GM18511 (cell line): ENCODE results near the gene MYO3B.
A peak's percentile ranks its signal among the peaks of the same experiment; 100 is the strongest.
"Not testable (repeated sequence)": the region's sequence is repeated elsewhere in the genome, so short reads cannot be mapped to it uniquely, and the experiment has no call there.

Experiments
- ATAC-seq: cut with Tn5 transposase; IDR thresholded peaks from one replicate; pipeline ENCODE4 v1.9.1; 2021; ENCODE audit warnings: mild to moderate bottlenecking, moderate library complexity; ENCODE audit not compliant: unreplicated experiment

The MYO3B gene

DNA sequence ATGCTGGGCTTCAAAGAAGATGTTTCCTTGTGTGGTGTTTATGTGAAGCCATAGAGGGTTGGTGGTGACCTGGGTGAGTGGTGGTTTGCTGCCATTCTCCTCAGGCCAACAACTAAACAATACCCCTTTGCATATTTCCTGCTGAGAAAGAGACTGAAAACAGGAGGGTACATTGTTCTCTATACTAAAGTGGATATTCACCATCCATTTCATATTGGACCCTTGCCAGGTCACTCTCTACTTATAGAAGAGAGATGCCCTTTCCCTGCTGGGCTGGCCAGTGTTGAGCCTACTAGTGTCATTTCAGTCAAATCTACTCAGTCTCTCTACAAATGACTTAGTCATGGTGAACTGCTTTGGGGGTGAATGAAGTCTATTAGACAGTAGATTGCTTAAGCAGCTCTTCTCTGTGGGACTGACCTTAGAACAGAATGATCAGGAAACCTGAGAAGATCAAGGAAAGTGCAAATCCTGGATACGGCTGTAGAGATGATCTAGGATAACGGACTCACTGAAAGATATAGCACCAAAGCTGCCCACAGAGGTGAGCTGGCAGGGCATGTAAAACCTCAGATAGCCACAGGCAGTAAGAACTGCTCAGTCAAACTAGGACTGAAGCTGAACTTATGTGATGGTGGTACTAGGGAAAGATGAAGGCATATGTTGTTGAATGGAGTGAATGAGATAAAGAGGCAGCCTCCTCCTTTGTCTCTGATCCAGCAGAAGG lies 154.9 kb downstream of the MYO3B start:
- ATAC-seq = no peak

DNA sequence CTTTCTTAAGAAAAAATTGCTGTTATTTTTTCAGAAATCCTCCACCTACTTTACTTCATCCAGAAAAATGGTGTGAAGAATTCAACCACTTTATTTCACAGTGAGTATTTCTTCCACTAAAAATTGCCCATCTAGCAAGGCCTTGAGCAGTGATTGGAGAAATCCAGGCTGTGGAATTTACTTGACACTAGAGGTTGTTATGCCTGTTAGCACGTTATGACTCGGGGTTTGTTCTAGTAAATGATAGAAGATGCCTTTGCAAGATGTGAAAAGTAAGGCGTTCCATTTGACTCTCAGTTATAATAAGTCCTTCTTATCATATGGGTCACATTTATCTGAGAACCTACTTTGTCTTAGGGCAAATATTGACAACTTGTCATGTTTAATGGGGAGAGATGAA lies 157.4 kb downstream of the MYO3B start:
- ATAC-seq = no peak

DNA sequence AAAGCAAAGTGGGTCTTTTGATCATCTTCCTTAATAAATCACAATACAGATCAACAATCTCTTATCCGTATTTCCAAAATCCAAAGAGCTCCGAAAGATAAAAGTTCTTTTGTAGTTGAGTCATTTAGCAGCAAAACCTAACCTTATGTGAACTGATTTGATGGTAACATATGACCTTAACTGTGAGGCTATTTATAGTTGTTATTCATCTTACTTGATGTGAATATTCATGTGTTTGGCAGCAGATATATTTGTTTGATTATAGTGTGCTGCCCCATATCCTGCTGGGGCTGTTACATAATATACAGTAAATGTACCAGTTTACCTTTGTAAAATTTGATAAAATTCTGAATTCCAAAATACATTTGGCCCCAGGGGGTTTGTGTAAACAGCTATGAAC lies 158.5 kb downstream of the MYO3B start:
- ATAC-seq = no peak

DNA sequence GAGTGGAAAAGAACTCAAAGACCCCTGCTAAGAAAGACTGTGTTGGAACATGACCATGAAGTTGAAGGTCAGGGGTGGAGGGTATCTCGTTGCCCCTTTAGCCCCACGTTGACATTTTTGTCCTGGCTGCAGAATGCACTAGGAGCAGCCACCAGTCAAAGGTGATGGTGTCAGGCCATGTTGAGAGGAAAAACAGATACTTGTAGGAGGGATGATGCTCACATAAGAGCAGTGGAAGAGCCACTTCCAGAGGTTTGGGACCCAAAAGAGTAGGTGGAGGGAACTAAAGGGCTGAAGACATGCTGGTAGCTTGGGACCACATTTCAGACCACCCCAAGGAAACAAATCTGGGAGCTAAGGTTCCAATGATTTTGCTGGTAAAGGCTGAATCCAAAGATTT lies 159.0 kb downstream of the MYO3B start:
- ATAC-seq = no peak

DNA sequence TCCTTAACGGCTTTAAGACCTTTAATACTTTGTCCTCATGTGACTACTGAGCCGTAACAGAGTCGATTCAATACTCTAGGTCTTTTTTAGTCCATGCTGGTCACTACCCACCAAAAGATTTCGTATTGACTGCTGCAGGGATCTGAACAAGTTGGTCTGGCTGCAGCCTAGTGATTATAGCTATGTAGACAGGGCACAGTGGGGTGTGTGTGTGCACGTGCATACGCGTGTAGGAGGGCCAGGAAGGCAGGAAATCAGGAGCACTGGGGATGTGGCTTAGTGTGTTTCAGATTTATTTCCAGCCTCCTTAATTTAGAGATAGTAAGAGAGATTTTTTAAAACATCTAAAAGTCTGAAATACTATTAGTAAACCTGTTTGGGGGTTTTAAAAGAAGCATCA lies 161.4 kb downstream of the MYO3B start:
- no peak for ATAC-seq

DNA sequence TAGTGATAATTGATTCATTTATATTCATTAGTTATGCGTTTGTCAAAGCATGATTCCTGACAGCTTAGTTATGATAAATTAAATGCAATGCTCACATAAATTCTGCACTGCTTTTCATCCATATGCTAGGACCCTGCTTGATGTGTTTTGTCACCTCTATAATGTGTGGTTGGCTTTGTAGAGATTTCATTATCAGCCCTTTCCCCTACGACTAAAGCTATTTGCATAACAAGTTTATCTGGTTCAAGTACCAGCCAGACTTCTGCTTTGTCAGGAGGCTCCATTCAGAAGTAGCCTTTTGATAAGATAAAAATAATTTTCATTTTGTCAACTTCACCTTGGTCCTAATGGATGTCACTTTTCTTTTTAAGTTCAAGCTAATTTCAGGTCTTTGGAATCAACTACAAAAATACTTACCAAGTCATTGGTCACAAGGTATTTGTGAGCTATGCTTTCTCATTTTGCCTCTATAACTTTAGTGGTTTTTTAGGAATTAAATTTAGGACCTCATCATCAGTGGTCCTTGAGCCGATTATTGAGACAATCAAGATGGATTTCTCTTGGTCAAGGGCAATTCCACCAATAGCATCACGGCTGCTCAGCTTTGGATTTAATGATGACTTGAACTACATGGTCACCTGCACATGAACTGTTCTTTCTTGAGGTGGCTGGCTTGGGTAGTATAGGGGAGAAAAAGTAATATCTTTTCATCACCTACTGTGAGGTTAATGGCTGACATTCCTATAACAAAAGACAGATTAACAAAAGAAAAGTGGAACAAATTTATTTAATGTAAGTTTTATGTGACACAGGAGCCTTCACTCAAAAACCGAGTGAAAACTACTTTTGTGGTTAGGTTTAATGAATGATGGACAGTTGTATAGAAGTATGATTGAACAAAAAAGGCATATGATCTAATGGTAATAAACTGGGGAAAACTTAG lies 162.1 kb downstream of the MYO3B start:
- peak; percentile 14 for ATAC-seq

DNA sequence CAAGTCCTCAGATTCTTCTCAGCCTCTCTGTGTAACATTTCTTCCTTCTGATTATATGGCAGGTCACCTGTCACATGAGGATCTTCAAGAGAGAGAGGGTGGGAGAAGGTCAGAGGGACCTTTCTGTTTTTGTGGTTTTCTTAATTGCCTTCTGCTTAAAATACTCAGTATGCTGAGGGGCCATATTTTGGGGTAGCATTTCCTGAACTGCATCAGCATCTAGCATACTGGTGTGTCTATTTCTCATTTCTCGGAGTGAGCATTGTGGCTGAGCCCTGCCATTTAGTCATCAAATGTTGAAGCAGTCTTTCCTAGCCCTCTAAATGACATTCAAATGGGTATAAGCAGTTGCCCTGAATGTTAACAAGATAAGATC lies 162.7 kb downstream of the MYO3B start:
- ATAC-seq = peak; percentile 83

DNA sequence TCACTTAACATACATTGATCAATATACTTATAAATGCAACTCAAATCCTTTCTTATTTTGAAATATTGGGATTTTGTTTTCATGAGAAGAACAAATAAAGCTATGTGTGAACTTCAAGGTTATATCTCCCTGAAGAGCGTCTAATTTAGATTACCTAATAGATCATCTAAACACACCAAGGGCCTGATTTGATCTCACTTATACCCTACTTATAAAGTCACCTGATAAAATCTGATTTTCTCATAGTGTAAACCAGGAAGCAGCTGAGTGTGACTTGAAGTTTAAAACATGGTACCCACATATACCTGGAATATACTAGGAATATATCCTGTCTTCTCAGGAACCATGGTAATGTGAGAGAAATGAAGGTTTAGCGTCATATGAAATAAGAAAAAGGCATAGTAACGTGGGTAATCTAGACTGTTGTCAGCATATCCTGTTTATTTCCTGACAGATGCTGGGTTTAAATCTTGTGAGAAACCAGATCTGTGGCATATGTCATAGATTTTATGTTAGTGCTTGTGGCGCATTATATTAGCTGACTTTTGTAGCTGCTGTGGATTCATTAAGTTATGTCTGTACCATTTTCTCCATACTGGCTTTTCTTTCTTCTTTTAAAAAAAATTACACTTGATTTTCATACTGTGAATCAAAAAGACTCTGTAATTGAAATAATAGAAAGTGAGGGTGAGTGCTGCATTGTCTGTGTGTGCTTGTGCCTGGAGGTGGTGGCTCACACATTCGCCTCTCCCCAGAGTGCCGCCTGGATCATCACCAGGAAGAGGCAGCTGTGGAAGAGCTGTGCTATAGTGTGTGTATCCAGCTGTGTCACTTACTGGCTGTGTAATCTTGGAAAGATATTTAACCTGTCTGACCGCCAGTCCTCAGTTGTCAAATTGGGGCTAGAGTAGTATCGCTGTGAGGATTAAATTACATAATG lies 164.0 kb downstream of the MYO3B start:
- ATAC-seq = no peak

DNA sequence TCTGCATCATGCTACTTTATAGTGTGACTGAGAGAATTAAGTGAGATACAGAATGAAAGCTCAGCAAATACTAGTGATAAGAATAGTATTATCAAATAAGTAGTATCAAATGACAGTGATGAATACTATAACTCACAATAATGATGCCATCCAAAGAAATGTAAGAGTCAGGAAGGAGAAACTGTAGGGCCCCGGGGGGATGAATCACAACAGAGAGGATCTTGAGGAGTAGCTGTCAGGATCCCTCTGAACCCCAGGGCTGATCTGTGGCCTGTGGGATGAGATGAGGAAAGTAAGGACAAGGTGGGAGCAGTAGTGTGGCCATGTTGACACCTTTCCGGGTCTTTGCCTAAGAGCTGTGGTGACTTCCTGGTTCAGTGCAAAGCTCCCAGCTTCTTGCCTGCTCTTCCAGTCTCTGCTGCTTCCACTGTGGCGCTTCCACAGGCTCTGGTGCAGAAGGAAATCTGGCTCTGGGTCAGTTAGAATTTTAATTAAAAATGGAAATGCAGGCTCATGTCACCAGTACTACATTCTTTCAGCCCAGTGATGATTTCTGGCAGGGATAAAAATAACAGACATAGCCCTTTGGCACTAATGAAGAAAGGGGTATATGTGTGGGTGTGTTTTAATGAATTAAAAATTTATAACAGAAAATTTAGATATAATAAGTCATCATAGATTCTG lies 166.9 kb downstream of the MYO3B start:
- ATAC-seq = no peak

DNA sequence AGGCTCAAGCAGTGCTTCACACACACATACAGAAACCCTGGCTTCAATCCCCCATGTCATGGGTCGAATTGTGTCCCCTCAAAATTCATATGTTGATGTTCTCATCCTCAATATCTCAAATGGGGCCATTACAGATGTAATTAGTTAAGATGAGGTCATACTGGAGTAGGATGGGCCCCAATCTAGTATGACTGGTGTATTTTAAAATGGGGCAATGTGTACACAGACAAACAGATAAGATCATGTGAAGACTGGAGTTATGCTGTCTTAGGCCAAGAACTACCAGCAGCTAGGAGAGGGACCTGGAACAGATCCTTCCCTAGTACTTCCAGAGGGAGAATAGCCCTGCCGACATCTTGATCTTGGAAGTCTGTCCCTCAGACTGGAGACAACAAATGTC lies 167.7 kb downstream of the MYO3B start:
- no peak for ATAC-seq

DNA sequence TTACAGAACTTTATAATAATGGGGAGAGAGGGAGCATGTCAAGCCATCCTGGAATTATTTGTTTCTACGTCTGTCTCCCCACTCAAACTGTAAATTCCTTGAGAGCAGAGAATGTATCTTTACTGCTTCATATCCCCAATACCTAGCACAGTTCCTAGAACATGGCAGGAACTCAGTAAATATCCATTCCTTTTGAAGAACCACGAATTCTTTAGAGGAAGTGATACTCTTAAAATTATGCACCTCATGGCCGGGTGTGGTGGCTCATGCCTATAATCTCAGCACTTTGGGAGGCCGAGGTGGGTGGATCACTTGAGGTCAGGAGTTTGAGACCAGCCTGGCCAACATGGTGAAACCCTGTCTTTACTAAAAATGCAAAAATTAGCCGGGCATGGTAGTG lies 171.3 kb downstream of the MYO3B start:
- ATAC-seq = not testable (repeated sequence)

DNA sequence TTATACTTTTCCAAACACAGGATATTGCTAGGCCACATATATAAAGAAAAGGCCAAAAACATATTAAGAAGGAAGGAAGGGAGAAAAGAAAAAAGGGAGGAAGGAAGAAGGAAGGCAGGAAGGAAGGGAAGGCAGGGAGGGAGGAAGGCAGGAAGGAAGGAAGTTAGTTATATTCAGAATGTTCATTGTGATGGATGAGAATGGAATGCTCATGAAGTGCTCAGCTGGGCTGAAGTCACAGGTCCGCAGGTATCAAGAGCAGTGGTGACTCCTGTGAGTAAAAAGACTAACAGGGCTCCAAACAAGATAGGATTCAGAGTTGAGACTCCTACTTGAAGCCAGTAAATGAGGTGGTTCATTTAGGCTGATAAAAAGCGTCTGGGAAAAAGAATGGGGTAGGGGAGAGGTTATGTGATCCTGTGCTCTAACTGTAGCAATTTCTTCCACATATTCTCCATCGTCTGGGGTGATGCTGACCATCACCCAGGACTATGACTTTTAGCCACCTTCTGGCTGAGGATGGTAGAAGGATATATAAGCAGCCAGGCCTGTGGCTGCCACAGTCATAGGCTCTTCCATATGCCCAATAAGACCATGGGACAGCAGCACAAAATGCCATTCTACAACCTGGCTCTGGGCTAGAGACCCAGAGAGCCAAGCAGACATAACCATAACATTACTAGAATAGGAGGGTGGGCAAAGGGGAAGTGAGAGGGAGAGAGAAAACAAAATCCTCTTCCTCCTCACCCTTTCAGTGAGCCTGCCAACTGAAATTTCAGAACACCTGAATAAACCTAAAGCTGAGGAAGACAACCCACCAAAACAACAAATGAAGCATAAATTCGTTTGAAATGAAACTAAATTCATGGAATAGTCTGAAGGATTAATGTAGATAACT lies 173.2 kb downstream of the MYO3B start:
- no peak for ATAC-seq

DNA sequence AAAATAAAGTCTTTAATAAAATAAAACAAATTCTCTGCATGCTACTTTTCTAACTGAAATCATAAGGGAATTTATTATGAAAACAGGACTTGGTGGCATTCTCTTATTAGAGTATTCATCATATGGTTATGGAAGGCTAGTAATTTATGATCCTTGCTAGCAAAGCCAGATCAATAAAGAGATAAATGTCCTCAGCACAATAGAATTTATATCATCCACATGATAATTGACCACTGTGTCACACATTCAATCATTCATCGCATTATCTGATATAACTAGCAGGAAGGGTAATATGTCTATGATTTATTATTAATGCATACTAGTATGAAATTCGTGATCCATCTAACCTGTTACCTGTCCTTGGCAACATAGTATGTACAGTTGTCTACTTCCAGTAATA lies 175.8 kb downstream of the MYO3B start:
- ATAC-seq = no peak

DNA sequence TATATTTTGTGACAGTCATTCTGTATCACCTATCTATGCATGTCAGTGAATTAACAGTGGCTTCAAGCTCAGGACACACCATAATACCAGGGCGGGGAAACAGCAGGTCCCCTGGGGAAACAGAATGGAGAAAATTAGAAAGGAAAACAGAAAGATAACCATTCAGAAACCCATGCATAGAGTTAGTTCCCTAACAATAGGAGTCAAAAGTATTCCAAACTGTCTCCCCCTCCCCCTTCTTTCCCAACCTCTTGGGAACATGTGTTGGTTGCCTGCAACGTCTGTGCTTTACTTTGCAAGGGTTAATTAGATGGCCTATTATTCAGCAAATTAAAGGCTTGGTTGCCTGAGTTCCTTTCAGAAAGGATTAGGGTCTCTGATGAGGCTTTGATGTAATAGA lies 176.4 kb downstream of the MYO3B start:
- ATAC-seq = no peak

DNA sequence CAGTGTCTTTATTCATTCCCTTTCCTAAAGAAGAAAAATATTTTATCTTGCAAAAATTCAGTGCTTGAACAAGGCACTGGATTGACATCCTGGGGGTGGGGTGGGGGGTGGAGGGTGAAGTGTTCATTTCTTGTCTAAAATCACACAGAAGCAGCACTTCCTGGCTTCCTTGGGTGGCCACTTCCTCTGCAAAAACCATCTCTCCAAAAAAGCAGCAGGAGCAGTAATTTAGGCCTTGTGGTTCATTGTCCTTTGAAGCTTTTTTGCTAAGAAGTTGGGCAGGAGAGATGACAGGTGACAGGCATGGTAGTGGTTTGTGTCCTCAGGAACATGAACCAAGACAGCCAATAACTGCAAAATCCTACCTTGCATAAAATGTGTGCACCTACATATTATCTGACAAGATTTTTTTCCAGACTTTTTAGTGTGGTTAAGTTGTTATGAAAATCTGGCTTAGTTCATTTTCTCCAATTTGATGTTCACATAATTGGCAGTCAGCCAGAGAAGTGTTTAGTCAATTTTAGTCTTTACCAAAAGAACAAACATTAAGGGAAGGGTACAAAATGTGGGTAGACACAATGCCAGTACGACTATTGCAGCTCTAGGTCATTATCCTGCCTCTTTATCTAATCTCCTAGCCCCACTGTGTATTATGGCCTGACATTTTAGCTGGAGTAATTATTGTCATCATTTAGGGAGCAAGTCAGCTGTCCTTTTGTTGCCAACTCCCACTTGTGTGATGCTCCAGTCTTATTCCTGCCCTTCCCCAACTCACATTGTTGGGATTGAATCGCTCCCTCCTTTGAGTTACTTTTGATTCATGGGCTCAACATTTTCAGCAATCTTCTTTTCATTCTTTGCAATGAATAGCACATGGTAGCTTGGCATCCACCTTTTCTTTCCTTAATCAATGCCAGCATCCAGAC lies 177.2 kb downstream of the MYO3B start:
- no peak for ATAC-seq

DNA sequence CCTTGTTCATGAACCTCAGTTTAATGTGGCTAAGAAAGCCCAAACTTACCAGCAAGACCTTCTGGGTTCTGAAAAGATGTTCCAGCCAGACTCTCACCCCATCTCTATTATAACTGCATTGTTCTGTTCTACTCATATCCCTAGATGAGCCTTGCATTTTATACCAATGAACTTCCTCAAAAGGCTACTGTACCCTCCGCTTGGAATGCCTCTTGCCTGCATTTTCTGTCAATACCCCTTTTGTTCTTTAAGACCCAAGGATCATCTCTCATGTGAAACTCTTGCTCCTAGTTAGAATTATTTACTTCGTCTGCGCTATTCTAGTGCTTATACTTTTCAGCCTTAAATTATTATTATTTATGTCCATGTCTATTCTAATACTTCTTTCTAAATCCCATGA lies 181.5 kb downstream of the MYO3B start:
- no peak for ATAC-seq

DNA sequence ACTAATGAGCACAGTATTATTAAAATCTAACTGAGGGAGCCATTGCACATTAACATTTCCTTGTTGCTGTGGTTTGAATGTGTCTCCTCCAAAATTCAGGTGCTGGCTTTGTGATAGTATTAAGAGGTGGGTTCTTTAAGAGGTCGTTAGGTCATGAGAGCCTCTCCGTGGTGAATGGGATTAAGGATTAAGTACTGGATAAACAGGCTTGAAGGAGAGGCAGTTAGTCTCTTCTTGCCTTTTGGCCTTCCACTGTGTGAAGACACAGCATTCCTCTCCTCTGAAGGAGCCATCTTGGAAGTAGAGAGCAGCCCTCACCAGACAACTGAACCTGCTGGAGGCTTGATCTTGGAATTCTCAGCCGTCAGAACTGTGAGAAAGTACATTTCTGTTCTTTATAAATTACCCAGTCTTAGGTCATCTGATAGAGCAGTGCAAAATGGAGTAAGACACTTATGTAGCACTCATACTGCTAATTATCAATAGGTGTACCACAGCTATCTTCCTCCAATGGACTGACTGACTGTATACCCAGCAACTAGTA lies 182.7 kb downstream of the MYO3B start:
- ATAC-seq = no peak
